NCI-H774 (cell line): ENCODE results near the gene CAPNS1.
"Not testable (repeated sequence)": the region's sequence is repeated elsewhere in the genome, so short reads cannot be mapped to it uniquely, and the experiment has no call there.

Experiments used
- DNase-seq: peaks from one replicate; lab custom pipeline; 2025; lab: John Stamatoyannopoulos, UW

The CAPNS1 gene

GRCh38 chr19:36114721-36115452 lies 25.0 kb upstream of the CAPNS1 start, which contains the start of gene POLR2I:
TSS of gene POLR2I (minus strand) at chr19:36114875. CDS start at chr19:36114856, 19 bp downstream.
- peak; percentile 99 for DNase-seq

DNA sequence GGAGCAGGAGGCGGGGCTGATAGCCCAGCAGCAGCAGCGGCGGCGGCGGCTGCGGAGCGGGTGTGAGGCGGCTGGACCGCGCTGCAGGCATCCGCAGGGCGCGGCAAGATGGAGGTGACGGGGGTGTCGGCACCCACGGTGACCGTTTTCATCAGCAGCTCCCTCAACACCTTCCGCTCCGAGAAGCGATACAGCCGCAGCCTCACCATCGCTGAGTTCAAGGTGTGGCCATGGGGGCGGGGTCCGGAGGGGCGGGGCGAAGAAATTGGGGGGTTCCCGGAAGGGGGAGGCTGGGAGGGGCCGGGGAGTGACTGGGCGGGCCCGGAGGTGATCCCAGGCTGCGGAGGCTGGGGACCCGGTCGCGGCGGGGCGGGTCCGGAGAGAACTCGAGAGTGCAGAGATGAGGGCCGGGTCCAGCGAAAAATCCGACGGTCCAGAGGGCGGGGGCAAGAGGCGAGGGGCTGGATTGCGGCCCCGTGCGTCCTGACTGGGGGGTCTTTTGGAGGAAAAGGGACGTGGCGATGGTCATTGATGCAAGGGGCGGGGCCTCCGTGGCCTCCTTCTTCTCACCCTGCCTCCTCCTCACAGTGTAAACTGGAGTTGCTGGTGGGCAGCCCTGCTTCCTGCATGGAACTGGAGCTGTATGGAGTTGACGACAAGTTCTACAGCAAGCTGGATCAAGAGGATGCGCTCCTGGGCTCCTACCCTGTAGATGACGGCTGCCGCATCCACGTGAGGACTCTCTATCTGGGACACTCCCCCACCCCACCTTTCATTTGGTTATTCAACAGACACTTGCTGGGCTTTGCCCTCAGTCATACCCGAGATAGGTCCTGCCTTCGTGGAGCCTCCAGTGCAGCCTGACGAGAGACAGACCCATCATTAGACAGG lies 24.2 kb upstream of the CAPNS1 start, which contains the start of gene TBCB:
Gene TBCB, plus strand, starts transcription at position 16 of the 891 bp plus-strand sequence. Its CDS starts 93 bp downstream, at position 109.
- peak; percentile 79 for DNase-seq

DNA sequence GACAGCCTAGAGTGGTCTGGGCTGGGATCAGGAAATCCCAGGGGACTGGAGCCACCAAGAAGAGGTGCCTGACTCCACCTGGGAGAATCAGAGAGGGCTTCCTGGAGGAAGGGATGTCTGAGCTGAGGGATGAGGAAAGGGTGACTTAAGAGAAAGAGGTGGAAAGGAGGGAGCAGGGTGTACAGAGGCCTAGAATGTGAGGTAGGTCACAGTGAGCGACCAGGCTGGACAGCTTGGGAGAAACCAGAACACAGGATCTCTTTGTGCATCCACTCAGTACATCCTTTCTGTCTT lies 23.6 kb upstream of the CAPNS1 start:
- DNase-seq: no peak

DNA sequence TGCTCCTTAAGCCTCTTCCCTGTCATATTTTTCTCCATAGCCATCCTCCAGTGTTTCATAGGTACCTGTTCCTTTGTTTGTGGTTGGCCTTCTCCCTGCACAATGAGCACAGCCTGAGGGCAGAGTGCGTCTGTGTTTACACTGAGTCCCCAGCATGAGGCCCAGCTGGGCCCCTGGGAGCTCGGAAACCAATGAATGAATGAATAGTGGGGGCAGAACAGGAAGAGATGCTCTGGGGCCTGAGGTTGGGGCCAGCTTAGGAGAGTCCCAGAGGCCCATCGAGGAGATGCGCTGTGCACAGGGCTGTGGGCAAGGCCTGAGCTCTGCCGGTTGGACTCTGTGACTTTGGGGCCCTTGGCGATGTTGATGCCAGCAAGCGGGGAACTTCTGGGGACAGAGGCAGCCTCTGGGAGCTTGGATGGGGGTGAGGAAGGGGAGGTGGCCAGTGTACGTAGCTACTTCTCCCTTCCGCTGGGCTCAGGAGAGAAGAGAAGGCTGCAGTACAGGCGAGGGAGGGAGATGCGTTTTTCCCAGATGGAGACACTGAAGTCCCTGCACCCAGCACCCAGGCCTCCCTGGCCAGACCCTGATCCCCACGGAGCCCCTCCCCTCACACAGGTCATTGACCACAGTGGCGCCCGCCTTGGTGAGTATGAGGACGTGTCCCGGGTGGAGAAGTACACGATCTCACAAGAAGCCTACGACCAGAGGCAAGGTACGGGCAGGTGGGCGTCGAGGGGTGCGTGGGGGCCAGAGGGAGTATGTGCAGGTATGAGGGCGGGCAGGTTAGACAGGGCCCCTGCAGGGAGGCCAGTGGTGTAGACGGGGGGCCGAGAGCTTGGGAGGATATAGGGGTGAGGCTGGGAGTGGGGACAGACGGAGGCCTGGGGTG lies 19.5 kb upstream of the CAPNS1 start:
- DNase-seq: no peak

DNA sequence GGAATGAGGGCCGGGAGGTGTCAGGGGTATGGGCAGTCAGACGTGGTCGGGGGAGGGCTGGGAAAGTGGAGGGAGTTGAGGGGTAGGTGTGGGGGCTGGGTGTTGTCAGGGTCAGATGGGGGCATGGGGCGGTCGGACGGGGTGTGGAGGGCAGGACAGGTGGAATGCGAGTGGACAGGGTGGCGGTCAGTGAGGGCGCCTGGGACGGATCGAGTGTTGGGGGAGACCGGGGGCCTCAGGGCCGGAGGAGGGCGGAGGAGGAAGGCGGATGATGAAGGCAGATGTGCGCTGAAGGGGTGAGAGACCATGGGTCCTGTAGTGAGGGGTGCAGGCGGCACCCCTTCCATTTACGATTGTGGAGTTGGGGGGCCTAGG lies 18.9 kb upstream of the CAPNS1 start:
- DNase-seq: no peak

- no peak for DNase-seq
Observed at GRCh38 chr19:36121486-36122124, 18.3 kb upstream of the CAPNS1 start.

DNA sequence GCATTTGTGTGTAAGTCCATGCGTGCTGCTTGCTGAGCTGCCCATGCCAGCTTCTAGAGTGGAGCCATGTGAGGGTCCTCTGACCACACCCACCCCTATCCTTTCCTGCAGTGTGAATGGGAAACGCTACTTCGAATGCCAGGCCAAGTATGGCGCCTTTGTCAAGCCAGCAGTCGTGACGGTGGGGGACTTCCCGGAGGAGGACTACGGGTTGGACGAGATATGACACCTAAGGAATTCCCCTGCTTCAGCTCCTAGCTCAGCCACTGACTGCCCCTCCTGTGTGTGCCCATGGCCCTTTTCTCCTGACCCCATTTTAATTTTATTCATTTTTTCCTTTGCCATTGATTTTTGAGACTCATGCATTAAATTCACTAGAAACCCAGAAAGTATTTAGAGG lies 14.3 kb upstream of the CAPNS1 start:
- no peak for DNase-seq

DNA sequence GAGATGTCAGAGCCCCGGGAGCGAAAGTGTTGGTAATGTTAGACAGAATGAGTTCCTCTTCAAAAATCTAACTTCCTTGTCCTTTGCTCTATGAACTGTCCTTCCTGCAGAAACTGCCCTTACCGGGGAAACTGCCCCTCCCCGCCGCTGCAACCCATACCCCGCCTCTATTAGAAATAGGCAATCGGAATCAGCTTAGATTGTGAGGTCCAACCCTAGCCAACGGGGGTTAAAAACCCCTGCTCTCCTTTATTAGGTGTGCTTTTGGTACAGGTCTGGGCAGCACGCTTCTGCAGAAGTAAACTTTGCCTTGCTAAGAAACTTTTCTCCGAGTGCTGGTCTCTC lies 11.5 kb upstream of the CAPNS1 start:
- DNase-seq: no peak

DNA sequence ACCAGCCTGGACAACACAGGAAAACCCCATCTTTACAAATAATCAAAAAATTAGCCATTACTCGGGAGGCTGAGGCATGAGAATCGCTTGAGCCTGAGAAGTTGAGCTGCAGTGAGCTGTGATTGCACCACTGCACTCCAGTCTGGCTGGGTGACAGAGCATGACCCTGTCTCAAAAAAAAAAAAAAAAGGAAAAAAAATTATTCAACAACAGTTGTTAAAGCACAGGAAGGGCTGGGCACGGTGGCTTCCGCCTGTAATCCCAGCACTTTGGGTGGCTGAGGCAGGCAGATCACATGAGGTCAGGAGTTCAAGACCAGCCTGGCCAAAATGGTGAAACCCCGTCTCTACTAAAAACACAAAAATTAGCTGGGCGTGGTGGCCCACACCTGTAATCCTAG lies 8.6 kb upstream of the CAPNS1 start:
- DNase-seq: not testable (repeated sequence)

DNA sequence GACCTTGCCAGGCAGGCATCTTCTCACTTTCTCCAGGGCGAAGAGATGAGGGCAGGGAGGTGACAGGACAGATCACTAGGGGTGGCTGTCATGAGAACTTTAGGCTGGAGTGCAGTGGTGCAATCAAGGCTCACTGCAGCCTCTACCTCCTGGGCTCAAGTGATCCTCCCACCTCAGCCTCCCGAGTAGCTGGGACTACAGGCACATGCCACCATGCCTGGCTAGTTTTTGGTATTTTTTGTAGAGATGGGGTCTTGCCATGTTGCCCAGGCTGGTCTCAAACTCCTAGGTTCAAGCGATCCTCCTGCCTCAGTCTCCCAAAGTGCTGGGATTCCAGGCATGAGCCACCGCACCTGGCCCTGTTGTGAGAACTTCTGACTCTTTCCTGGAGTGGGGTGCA lies 5.0 kb upstream of the CAPNS1 start:
- DNase-seq: not testable (repeated sequence)

DNA sequence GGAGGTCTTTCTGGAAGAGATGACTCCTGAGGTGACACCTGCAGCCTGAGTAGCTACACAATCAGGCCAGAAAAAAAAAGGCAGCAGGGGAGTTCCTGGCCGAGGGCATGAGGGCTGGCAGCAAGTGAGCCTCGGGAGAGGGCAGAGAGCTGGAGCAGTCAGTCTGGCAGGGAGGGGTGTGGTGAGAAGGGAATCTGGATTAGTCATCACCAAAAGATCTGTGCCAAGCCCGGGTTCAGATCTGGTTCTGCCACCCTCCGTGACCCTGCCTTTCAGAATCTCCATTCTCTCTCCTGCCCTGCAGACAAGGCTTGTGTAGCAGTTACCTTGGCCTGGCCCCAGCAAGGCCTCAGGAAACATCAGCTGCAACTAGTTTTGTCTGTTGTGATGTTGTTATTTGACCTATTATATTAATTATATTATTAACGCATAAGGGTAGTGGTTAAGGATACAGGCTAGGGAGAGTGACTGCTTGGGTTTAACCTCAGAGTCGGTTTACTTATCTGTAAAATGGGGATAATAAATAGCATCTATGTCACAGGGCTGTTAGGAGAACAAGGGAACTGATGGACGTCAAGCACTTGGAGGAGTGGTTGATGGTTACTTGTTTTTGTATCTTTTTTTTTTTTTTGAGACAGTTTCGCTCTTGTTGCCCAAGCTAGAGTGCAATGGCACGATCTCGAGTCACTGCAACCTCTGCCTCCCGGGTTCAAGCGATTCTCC lies 2.7 kb upstream of the CAPNS1 start:
- peak; percentile 15 for DNase-seq

DNA sequence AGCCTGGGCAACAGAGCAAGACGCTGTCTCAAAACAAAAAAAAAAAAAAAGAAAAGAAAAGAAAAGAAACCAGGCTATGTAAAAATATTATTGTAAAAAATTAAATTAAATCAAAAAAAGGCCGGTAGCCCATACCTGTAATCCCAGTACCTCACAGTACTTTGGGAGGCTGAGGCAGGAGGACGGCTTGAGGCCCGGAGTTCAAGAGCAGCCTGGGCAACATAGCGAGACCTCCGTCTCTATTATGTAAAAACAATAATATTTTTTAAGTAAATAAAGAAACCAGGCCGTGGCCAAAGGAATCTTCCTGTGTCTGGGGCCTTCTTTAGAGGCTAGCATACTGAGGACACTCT lies 770 bp upstream of the CAPNS1 start:
- DNase-seq: no peak

GRCh38 chr19:36140304-36141038 lies 605 bp downstream of the CAPNS1 start:
- DNase-seq: peak; percentile 62

DNA sequence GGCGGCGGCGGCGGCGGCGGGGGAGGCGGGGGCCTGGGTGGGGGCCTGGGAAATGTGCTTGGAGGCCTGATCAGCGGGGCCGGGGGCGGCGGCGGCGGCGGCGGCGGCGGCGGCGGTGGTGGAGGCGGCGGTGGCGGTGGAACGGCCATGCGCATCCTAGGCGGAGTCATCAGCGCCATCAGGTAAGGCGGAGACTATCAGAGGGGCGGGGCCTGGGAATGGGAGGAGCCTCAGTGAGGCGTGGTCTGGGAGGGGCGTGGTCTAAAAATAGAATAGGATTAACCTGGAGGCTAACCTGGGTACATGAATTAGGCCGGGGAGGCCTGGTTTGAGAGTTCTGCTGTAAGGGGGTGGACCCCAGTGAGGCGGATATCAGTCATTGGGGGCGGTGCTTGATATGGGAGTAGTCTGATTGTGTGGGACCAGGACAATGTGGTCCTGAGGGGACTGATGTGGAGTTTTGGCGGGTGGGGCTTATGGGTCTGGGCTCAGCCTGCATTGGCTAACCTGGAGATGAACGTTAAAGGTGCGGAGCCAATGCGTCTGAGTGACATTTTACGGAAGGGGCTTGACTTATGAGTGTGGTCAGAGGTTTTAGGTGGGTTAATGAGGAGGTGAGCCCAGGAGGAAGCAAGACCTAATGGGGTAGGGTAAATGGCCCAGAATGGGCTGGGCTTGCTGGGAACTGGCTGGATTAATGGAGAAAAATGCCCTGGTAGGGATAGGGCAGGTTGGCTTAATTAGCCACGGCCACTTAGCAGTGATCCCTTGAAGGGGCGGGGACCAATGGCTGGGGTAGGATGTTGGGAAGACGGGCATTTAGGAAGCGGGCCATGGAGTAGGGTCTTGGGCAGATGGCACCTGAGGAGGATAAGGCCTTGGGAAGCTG lies 1.4 kb downstream of the CAPNS1 start:
- peak; percentile 61 for DNase-seq

GRCh38 chr19:36142046-36142445 lies 2.2 kb downstream of the CAPNS1 start:
- DNase-seq: no peak

- no peak for DNase-seq
Observed at GRCh38 chr19:36142496-36142895, 2.6 kb downstream of the CAPNS1 start.

- no peak for DNase-seq
Observed at GRCh38 chr19:36144624-36145023, 4.8 kb downstream of the CAPNS1 start.

DNA sequence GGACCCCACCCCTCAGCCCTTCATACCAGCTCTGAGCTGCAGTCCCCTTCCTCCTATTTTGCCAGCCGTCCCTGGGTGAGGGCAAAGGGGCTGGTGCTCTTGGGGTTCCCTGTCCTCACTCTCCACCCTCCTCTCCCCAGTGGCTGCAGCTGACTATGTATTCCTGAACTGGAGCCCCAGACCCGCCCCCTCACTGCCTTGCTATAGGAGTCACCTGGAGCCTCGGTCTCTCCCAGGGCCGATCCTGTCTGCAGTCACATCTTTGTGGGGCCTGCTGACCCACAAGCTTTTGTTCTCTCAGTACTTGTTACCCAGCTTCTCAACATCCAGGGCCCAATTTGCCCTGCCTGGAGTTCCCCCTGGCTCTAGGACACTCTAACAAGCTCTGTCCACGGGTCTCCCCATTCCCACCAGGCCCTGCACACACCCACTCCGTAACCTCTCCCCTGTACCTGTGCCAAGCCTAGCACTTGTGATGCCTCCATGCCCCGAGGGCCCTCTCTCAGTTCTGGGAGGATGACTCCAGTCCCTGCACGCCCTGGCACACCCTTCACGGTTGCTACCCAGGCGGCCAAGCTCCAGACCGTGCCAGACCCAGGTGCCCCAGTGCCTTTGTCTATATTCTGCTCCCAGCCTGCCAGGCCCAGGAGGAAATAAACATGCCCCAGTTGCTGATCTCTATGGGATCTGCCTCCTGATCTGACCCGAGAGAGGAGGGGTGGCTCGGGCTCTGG lies 10.0 kb downstream of the CAPNS1 start:
- DNase-seq: no peak

DNA sequence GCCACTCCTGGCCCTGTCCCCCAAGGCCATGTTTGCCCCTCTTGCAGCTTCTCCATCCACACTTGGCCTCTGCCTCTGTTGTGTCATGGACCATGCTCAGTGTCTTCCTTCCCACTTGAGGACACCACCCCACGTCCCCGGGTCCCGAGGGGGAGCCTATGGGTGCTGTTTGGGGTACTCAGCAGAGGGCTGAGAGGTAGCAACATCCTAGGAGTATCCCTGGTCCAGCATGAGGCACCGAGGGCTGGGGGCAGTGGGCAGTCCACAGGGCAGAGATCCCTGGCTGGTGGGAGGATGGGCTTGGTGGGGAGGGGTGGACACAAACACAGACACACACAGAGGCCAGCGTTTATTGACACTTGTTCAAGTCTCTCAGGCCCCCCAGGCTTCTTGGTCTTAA lies 10.7 kb downstream of the CAPNS1 start:
- no peak for DNase-seq
